ENCODE data around the gene HYPK. TPM values are rescaled to one million over a fixed set of nuclear protein-coding genes. Genes with fewer than 3 reads are reported as not detected.

The HYPK gene
- total RNA-seq, 1 experiment from 2014 or later = 14.4 TPM

DNA sequence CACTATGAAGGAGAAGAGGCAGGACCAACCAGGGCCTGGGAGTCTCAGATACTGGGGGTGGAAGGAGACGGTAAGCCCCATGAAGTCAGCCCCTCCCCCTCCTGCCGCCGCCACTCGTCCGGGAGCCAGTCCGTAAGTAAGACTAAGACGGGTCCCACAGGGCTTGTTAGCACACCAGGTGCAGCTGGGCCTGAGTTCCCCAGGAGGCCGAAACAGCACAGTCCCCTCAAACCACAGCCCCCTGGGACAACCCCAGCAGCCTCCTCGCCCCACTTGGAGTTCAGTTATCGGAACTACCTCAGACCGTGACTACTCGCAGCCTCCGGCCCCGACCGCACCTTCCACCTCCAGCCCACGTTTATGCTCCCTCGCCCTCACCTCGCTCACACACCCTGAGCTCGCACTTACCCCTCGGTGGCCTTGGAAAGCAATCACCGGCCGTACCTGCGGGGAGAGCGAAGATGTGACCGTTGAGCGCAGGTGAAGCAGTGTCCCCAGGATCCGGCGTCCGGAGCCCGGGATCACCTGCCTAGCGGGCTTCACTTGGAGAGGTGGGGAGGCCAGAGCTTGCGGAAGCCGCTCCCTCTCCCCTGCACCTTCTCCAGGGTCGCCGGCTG, 24.2 kb upstream of the HYPK start:
- Histone ChIP-seq H2AFZ (no peak overlapping the region), H4K20me1 (ENCODE audit: insufficient read depth) (no peaks in the 10 kb centered on the region), H3K79me2 (ENCODE audit: low read depth) (no peaks in the 10 kb centered on the region), H3K4me3 (no peak overlapping the region; the same call in 1 of the 2 replicates), H3K27me3 (ENCODE audit: insufficient read depth, low read depth) (no peaks in the 10 kb centered on the region), H3K4me2 (peak overlapping the region; percentile 92; the same call in 1 of the 2 replicates), H3F3A (ENCODE audit: insufficient read depth, low read depth) (peaks cover 32% of the 10 kb centered on the region), H3K4me1 (replicated peaks; ENCODE audit: insufficient read depth) (no peaks in the 10 kb centered on the region), H3K27ac (no peak overlapping the region), H3K36me3 (ENCODE audit: low read depth) (peaks cover 9% of the 10 kb centered on the region; the same call in 1 of the 2 replicates), H3K9me2 (ENCODE audit: insufficient read depth) (no peaks in the 10 kb centered on the region), H3K9me3 (ENCODE audit: insufficient read depth, low read depth) (no peaks in the 10 kb centered on the region)
- no peak for TF ChIP-seq EZH2 (IDR thresholded peaks at IDR 0.05; ENCODE audit: low read depth)
- no peak for TF ChIP-seq CTCF (conservative IDR thresholded peaks at IDR 0.05)
- intact Hi-C loops (cut with micrococcal nuclease; ENCODE audit: unreplicated experiment) = loop anchor here (2.0 to 10.0 kb wide), 3 partner anchors 25 to 335 kb away; partner anchors contain the start of genes HYPK, MFAP1, SERINC4 and WDR76
- peak in 1 of 2 experiments; percentile 37 for DNase-seq
- no TSS peak for BruUV-seq (replicated peaks)
- ChIA-PET CTCF (interaction anchor here (3.1 kb wide), 1 partner anchor 335 kb away, joined by 10 read pairs; no protein-coding TSS in a partner anchor), POLR2A (ENCODE audit: unreplicated experiment) (interaction anchor here (0.5 to 1.1 kb wide), 5 partner anchors 21 to 336 kb away, joined by 3 to 8 read pairs (median 4); partner anchors contain the start of gene MFAP1)

DNA sequence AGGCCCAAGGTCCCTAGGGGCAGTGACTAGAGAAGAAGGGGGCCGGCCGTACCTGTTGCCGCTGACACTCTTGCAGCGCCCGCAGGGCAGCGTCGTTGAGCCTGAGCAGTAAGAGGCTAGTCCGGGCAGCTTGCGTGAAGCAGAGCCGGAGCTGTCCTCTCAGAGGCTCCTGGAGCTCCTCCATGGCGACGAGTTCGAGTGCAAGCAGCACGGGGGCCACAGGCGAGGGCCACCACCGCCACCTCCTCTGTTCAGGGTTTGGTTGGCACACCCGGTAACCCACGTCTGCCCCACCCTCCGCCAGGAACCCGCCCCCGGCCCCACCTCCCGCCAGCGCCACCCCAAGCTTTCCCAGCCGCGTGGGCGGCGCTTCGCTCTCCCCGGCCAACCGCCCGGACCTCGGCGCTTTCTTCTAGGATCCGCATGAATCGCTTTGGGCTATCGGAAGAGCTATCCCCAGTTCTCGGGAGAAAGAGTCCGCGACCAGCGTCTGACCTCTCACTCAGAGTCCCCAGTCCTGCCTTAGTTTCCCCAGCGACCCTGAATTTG, 23.6 kb upstream of the HYPK start, which contains the start of gene ELL3:
Gene ELL3, minus strand, starts transcription at position 249 of the 549 bp plus-strand sequence. Its CDS starts 65 bp downstream, at position 184.
- intact Hi-C loops (cut with micrococcal nuclease; ENCODE audit: unreplicated experiment) = loop anchor here (2.0 to 10.0 kb wide), 3 partner anchors 24 to 336 kb away; partner anchors contain the start of genes HYPK, MFAP1, SERINC4 and WDR76
- TF ChIP-seq CTCF (conservative IDR thresholded peaks at IDR 0.05) (no peak), EZH2 (IDR thresholded peaks at IDR 0.05; ENCODE audit: low read depth) (no peak)
- H3K4me2 ChIP-seq = peak within 1 kb of the TSS; percentile 92
- H4K20me1 ChIP-seq (ENCODE audit: insufficient read depth) = no peaks in the 10 kb centered on the region
- H3K36me3 ChIP-seq (ENCODE audit: low read depth) = peaks cover 5% of the 10 kb centered on the region; the same call in 1 of the 2 replicates
- H3F3A ChIP-seq (ENCODE audit: insufficient read depth, low read depth) = peaks cover 28% of the 10 kb centered on the region
- peak; percentile 57 to 75 for DNase-seq
- peak within 1 kb of the TSS; percentile 86 for H3K4me3 ChIP-seq
- no peaks in the 10 kb centered on the region for H3K27me3 ChIP-seq (ENCODE audit: insufficient read depth, low read depth)
- H2AFZ ChIP-seq = peak within 1 kb of the TSS; percentile 97
- no TSS peak for BruUV-seq (replicated peaks)
- H3K9me2 ChIP-seq (ENCODE audit: insufficient read depth) = no peaks in the 10 kb centered on the region
- H3K79me2 ChIP-seq (ENCODE audit: low read depth) = no peaks in the 10 kb centered on the region
- H3K4me1 ChIP-seq (replicated peaks; ENCODE audit: insufficient read depth) = no peaks in the 10 kb centered on the region
- CTCF ChIA-PET = interaction anchor here (0.5 to 3.1 kb wide), 5 partner anchors 27 to 1040 kb away, joined by 3 to 10 read pairs (median 7); partner anchors contain the start of gene CDAN1
- peak within 1 kb of the TSS; percentile 45; the same call in 1 of the 2 replicates for H3K27ac ChIP-seq
- no peaks in the 10 kb centered on the region for H3K9me3 ChIP-seq (ENCODE audit: insufficient read depth, low read depth)
- POLR2A ChIA-PET (ENCODE audit: unreplicated experiment) = interaction anchor here (0.5 to 1.1 kb wide), 4 partner anchors 20 to 336 kb away, joined by 3 to 6 read pairs (median 4); partner anchors contain the start of gene MFAP1

GRCh38 chr15:43777267-43777914, 23.0 kb upstream of the HYPK start:
- TSS peak; percentile 63 for BruUV-seq (replicated peaks)
- no peak for TF ChIP-seq EZH2 (IDR thresholded peaks at IDR 0.05; ENCODE audit: low read depth)
- TF ChIP-seq CTCF (conservative IDR thresholded peaks at IDR 0.05) = peak; percentile 77
- H3K4me2 ChIP-seq = peak overlapping the region; percentile 92
- H3K9me2 ChIP-seq (ENCODE audit: insufficient read depth) = no peaks in the 10 kb centered on the region
- no peaks in the 10 kb centered on the region for H3K9me3 ChIP-seq (ENCODE audit: insufficient read depth, low read depth)
- no peaks in the 10 kb centered on the region for H3K27me3 ChIP-seq (ENCODE audit: insufficient read depth, low read depth)
- ChIA-PET POLR2A (ENCODE audit: unreplicated experiment) (interaction anchor here (1.1 kb wide), 1 partner anchor 337 kb away, joined by 3 read pairs; no protein-coding TSS in a partner anchor), CTCF (interaction anchor here (0.5 to 3.1 kb wide), 5 partner anchors 27 to 1040 kb away, joined by 3 to 10 read pairs (median 7); partner anchors contain the start of gene CDAN1)
- intact Hi-C loops (cut with micrococcal nuclease; ENCODE audit: unreplicated experiment) = loop anchor here (2.0 to 10.0 kb wide), 3 partner anchors 23 to 337 kb away; partner anchors contain the start of genes HYPK, MFAP1, SERINC4 and WDR76
- peak overlapping the region; percentile 45; the same call in 1 of the 2 replicates for H3K27ac ChIP-seq
- peak overlapping the region; percentile 97 for H2AFZ ChIP-seq
- no peaks in the 10 kb centered on the region for H4K20me1 ChIP-seq (ENCODE audit: insufficient read depth)
- peaks cover 23% of the 10 kb centered on the region for H3F3A ChIP-seq (ENCODE audit: insufficient read depth, low read depth)
- peak; percentile 57 to 77 for DNase-seq
- H3K36me3 ChIP-seq (ENCODE audit: low read depth) = no peaks in the 10 kb centered on the region
- peak overlapping the region; percentile 86 for H3K4me3 ChIP-seq
- no peaks in the 10 kb centered on the region for H3K79me2 ChIP-seq (ENCODE audit: low read depth)
- H3K4me1 ChIP-seq (replicated peaks; ENCODE audit: insufficient read depth) = no peaks in the 10 kb centered on the region
